Psoas muscle (tissue), 8 donors: ENCODE data around the gene PARD6B. TPM values are rescaled to one million over a fixed set of nuclear protein-coding genes. Genes with fewer than 3 reads are reported as not detected.

ENCODE experiments used
- ATAC-seq, 4 donors: fragments of 200-7000 bp; cut with Tn5 transposase; one replicate each; pipeline ENCODE4 v1.9.1; 2020; ENCODE audit warnings: moderate library complexity in 3 of 4, mild to moderate bottlenecking in 2 of 4
- DNase-seq, 2 donors: peaks; one replicate each; pipeline ENCODE4 v3.0.0-alpha.2; 2020
- H3K27ac ChIP-seq: fragments of 200-600 bp; one replicate; pipeline ENCODE4 v1.8.0; 2022
- H3K27me3 ChIP-seq, 3 donors: fragments of 200-600 bp in 1 of 3; one replicate each; pipeline versions ENCODE4 v1.6.1 to v1.8.0; 2013 to 2022; ENCODE audit warnings: low read length in 2 of 3, mild to moderate bottlenecking in 2 of 3, moderate library complexity in 1 of 3; ENCODE audit not compliant: insufficient read depth in 3 of 3
- H3K36me3 ChIP-seq, 2 donors: fragments of 200-600 bp in 1 of 2; one replicate each; pipeline versions ENCODE4 v1.6.1 to v1.8.0; 2013 to 2022; ENCODE audit warnings: low read depth in 1 of 2, mild to moderate bottlenecking in 1 of 2, moderate library complexity in 1 of 2; ENCODE audit not compliant: insufficient read depth in 1 of 2
- H3K4me1 ChIP-seq: fragments of 200-600 bp; one replicate; pipeline ENCODE4 v1.8.0; 2022
- H3K4me3 ChIP-seq: fragments of 200-600 bp; one replicate; pipeline ENCODE4 v1.8.0; 2022; ENCODE audit warnings: mild to moderate bottlenecking
- H3K9me3 ChIP-seq: fragments of 200-600 bp; one replicate; pipeline ENCODE4 v1.8.0; 2022
- WGBS, 3 donors: extraction: QIAGEN DNeasy Blood & Tissue Kit; methylation state at CpG; one replicate each; pipeline versions ENCODE4 v1.1.6 to v1.1.7; 2013; 5-methylcytosine and 5-hydroxymethylcytosine counted together
- intact Hi-C, 2 donors: fragments of 100-400 bp; cut with DNase I; formaldehyde crosslinking; loops; one replicate each; pipeline versions ENCODE4 v1.11.0 to v1.14.2; 2022
- polyA plus RNA-seq, 3 donors: library from polyadenylated mRNA; stranded (reverse); fragments of 200-250 nt; gene quantifications; one replicate each; pipeline ENCODE4 v1.2.3, GENCODE V29; 2013
- total RNA-seq, 4 donors: library from RNA; stranded (reverse); fragmentation: NEBNext Ultra II Directional in 2 of 4; extraction: Animal tissue kit (Norgen Biotek cat#: 25700) in 2 of 4; gene quantifications; one replicate each; pipeline versions ENCODE4 v1.2.1 to v1.2.4, GENCODE V29; 2021 to 2023
- TF ChIP-seq, protein P1 (sequence below): fragments of 200-600 bp; IDR thresholded peaks from one replicate; pipeline ENCODE4 v1.8.0; 2022; ENCODE audit warnings: antibody characterized with exemption
- donor health status: healthy with polysubstance abuse.
- donor health status: DM: no; HTN: no; CAD: no; lungs with moderate emphysema.
- donor health status: Bipolar disorder and iron deficiency.
- donor health status: healthy.
- donor health status: DM: yes; HTN: yes; CAD: no.
- donor health status: DM: no; HTN: no; CAD: no.
- donor health status: DM: no; HTN: no; CAD: no.
- donor health status: DM: yes; HTN: yes; CAD: no.

Gene PARD6B
- total and polyA plus RNA-seq, 7 donors, result 0.27 to 5.0 (median 0.97) TPM

DNA sequence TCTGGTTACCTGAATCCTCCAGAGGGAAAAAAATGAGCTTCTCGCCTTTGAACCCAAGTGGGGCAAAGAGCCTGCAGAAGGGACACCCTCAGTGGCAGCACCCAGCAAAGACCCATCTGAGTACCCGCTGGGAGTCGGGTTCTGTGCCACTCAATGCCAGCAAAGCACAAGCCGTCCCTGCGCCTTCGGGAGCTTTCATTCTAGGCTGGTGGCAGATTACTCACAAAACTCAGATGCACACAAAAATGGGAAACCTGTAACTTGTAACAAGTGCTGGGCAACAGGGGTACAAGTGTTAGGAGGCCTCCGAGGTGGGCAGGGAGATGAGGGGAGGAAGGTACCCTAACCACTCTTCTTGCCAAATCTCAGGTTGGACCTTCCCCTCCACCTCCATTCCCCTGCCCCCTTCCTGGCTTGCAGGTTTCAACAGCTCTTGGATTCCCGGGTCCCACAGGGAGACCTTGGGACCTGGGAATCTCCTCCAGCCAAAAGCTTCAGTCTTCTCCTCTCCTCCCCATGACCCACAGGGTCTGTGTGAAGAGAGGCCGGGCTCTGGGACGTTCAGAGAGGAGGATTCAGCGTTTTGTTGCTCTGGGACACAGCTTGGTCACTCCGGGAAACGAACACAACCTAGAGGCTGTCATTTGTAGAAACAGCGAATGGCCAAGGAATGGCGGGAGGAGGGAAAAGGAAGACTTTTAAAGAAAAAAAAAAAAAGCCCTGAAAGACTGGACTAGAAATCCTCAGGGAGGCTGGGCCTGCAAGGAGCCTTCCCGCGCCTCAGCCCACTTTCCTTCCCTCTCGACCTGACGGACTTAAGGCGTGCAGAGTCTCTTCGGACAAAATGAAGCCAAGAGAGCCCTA lies 1.2 kb upstream of the PARD6B start:
- TF ChIP-seq, protein P1, sequence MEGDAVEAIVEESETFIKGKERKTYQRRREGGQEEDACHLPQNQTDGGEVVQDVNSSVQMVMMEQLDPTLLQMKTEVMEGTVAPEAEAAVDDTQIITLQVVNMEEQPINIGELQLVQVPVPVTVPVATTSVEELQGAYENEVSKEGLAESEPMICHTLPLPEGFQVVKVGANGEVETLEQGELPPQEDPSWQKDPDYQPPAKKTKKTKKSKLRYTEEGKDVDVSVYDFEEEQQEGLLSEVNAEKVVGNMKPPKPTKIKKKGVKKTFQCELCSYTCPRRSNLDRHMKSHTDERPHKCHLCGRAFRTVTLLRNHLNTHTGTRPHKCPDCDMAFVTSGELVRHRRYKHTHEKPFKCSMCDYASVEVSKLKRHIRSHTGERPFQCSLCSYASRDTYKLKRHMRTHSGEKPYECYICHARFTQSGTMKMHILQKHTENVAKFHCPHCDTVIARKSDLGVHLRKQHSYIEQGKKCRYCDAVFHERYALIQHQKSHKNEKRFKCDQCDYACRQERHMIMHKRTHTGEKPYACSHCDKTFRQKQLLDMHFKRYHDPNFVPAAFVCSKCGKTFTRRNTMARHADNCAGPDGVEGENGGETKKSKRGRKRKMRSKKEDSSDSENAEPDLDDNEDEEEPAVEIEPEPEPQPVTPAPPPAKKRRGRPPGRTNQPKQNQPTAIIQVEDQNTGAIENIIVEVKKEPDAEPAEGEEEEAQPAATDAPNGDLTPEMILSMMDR, result no peak
- Histone ChIP-seq H3K27me3 (no peaks in the 10 kb centered on the region), H3K36me3 (no peaks in the 10 kb centered on the region), H3K9me3 (no peaks in the 10 kb centered on the region), H3K4me3 (peak overlapping the region; percentile 91), H3K27ac (peak overlapping the region; percentile 69), H3K4me1 (peaks cover 16% of the 10 kb centered on the region)
- 35 to 38% (median 36%) methylated on average over 21 of the region's 21 CpGs for WGBS, 3 donors
- ATAC-seq, result peak in 2 of 4 donors; percentile 0 to 2
- intact Hi-C loops, result no loop called here
- DNase-seq, result no peak

GRCh38 chr20:50730765-50731054 lies 670 bp upstream of the PARD6B start:
- ATAC-seq (no peak), DNase-seq (no peak)
- H3K27ac ChIP-seq, result peak overlapping the region; percentile 69
- H3K27me3 ChIP-seq, result no peaks in the 10 kb centered on the region
- intact Hi-C loops, result no loop called here
- 1% methylated on average over 9 to 35 of the region's 35 CpGs for WGBS, 3 donors
- H3K36me3 ChIP-seq, result no peaks in the 10 kb centered on the region
- no peaks in the 10 kb centered on the region for H3K9me3 ChIP-seq
- H3K4me1 ChIP-seq, result peaks cover 10% of the 10 kb centered on the region
- H3K4me3 ChIP-seq, result peak overlapping the region; percentile 91
- TF ChIP-seq, protein P1, result no peak

DNA sequence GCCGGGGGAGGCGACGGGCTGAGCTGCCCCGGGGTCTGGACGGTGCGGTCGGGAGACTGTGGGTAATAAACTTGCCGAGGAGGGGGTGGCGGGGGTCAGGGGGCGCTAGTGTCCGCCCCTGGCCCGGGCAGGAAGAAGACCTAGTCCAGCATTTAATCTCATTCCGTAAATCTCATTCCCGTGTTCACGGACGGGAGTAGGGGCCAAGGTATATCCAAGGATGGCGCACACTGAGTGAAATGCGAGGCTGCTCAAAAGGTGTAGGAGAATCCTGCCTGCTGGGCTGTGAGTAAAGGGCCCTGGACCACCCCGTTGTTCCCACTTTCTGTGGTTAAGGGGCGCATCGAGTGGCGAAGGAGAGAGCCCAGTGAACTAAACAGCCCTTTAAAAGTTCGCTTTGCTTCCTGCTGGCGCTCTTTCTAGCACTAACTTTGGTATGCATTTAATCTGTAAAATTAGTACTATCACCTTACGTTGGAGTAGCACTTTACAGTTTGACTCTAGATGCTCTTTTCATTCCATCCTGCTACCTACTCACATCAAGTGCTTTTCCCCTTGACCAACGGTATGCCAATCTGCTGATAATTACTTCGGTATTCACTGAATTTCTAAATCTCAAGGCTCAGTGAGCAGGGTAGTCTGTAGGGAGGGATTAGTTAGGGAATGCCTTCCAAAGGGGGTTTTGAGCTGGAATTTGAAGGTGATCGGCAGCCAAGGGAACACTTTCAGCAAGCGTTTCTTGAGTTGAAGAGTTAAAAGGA lies 730 bp downstream of the PARD6B start:
- Histone ChIP-seq H3K27ac (peak overlapping the region; percentile 69), H3K9me3 (no peaks in the 10 kb centered on the region), H3K27me3 (no peaks in the 10 kb centered on the region), H3K36me3 (no peaks in the 10 kb centered on the region), H3K4me3 (peak overlapping the region; percentile 91), H3K4me1 (peaks cover 9% of the 10 kb centered on the region)
- no peak for DNase-seq
- TF ChIP-seq, protein P1, result no peak
- 14 to 19% (median 19%) methylated on average over 27 to 29 of the region's 29 CpGs for WGBS, 3 donors
- no peak for ATAC-seq
- intact Hi-C loops, result no loop called here

DNA sequence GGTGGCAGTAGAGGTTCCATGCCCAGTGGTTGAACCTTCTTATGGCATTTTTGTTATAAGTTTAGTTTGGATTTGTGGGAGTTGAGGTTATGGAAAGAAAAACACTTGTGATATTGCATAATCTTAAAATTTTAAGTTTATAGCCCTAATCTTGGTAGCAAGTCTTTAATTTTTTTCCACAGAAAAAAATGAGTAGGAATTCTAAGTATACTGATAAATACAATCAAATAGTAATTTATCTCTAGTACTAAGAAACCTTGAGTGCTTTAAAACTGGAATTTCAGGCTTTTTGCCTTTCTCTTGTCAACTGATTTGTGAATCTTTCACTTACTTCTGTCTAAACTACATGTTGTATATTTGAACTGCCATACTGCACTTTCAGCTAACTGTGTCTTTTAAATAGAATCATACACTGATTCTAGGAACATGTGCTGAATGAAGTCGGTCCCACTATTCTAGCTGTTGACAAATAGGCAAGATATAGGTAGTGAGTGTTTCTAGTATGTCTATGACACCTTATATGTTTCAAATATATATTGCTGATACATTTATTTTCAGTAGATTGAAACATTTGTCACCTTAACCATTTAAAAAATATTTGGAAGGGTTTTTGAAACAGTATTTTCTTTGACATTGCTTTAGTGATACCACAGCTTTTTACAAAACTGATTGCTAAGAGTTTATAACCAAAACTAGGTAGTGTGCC lies 2.4 kb downstream of the PARD6B start:
- H3K4me1 ChIP-seq, result peaks cover 9% of the 10 kb centered on the region
- H3K27me3 ChIP-seq, result no peaks in the 10 kb centered on the region
- ATAC-seq (no peak), DNase-seq (no peak)
- no peak overlapping the region for H3K27ac ChIP-seq
- no peaks in the 10 kb centered on the region for H3K36me3 ChIP-seq
- TF ChIP-seq, protein P1, result no peak
- intact Hi-C loops, result no loop called here
- no peak overlapping the region for H3K4me3 ChIP-seq
- 52 to 83% (median 80%) methylated on average over 1 of the region's 1 CpG for WGBS, 3 donors
- no peaks in the 10 kb centered on the region for H3K9me3 ChIP-seq
